H9 (cell line): ENCODE results near the gene SFXN5. TPM values are rescaled to one million over a fixed set of nuclear protein-coding genes. Genes with fewer than 3 reads are reported as not detected.
A peak's percentile ranks its signal among the peaks of the same experiment; 100 is the strongest.

Experiments used
- DNase-seq: peaks from one replicate; pipeline ENCODE4 v3.0.0-alpha.2; 2017
- H2AFZ ChIP-seq: one replicate; pipeline ENCODE4 v1.6.1; 2013; ENCODE audit warnings: mild to moderate bottlenecking, low read length, control low read depth, moderate library complexity
- H2AK5ac ChIP-seq: 2 replicates; pipeline ENCODE4 v1.6.1; 2013; ENCODE audit warnings: low read length, control low read depth, mixed read lengths; ENCODE audit not compliant: insufficient read length
- H2BK120ac ChIP-seq: one replicate; pipeline ENCODE4 v1.6.1; 2013; ENCODE audit warnings: low read depth, mild to moderate bottlenecking, low read length, control low read depth, inconsistent platforms; ENCODE audit not compliant: poor library complexity, severe bottlenecking
- H2BK12ac ChIP-seq: 2 replicates; pipeline ENCODE4 v1.6.1; 2013; ENCODE audit warnings: low read length, control low read depth, mixed read lengths, low read depth; ENCODE audit not compliant: insufficient read length
- H2BK15ac ChIP-seq: 2 replicates; pipeline ENCODE4 v1.6.1; 2013; ENCODE audit warnings: low read depth, low read length, control low read depth
- H2BK20ac ChIP-seq: one replicate; pipeline ENCODE4 v1.6.1; 2013; ENCODE audit warnings: low read depth, mild to moderate bottlenecking, low read length, control low read depth, inconsistent platforms; ENCODE audit not compliant: poor library complexity, severe bottlenecking
- H2BK5ac ChIP-seq: 2 replicates; pipeline ENCODE4 v1.6.1; 2013; ENCODE audit warnings: low read length, control low read depth, mixed read lengths; ENCODE audit not compliant: insufficient read length
- H3K14ac ChIP-seq: 2 replicates; pipeline ENCODE4 v1.6.1; 2013; ENCODE audit warnings: low read length, control low read depth; ENCODE audit not compliant: insufficient read depth
- H3K18ac ChIP-seq: 2 replicates; pipeline ENCODE4 v1.6.1; 2013; ENCODE audit warnings: low read depth, mild to moderate bottlenecking, mixed read lengths, low read length, control low read depth; ENCODE audit not compliant: insufficient read length
- H3K23ac ChIP-seq: 2 replicates; pipeline ENCODE4 v1.6.1; 2013; ENCODE audit warnings: low read length, control low read depth, mixed read lengths, low read depth; ENCODE audit not compliant: insufficient read length
- H3K23me2 ChIP-seq: 2 replicates; pipeline ENCODE4 v1.6.1; 2013; ENCODE audit warnings: low read depth, mild to moderate bottlenecking, mixed read lengths, low read length, control low read depth; ENCODE audit not compliant: insufficient read length, poor library complexity, severe bottlenecking
- H3K27ac ChIP-seq: 2 replicates; pipeline ENCODE4 v1.5.1; 2013; ENCODE audit warnings: low read length, control low read depth, mixed read lengths, low read depth; ENCODE audit not compliant: insufficient read length
- H3K27me3 ChIP-seq: 2 replicates; pipeline ENCODE4 v1.6.1; 2013; ENCODE audit warnings: low read length, control low read depth, inconsistent platforms; ENCODE audit not compliant: insufficient read depth
- H3K4ac ChIP-seq: 2 replicates; pipeline ENCODE4 v1.6.1; 2013; ENCODE audit warnings: low read depth, mild to moderate bottlenecking, control low read depth, inconsistent platforms, low read length, moderate library complexity
- H3K4me1 ChIP-seq: 2 replicates; pipeline ENCODE4 v1.6.1; 2013; ENCODE audit warnings: low read length, control low read depth, inconsistent platforms; ENCODE audit not compliant: insufficient read depth
- H3K4me2 ChIP-seq: 2 replicates; pipeline ENCODE4 v1.6.1; 2013; ENCODE audit warnings: low read length, control low read depth, mixed read lengths; ENCODE audit not compliant: insufficient read length, insufficient read depth
- H3K56ac ChIP-seq: 2 replicates; pipeline ENCODE4 v1.6.1; 2013; ENCODE audit warnings: low read depth, mild to moderate bottlenecking, mixed read lengths, low read length, control low read depth; ENCODE audit not compliant: insufficient read length
- H3K79me1 ChIP-seq: 2 replicates; pipeline ENCODE4 v1.6.1; 2013; ENCODE audit warnings: low read depth, mild to moderate bottlenecking, moderate library complexity, low read length, control low read depth, inconsistent platforms; ENCODE audit not compliant: insufficient read depth, poor library complexity, severe bottlenecking
- H3K79me2 ChIP-seq: 2 replicates; pipeline ENCODE4 v1.6.1; 2013; ENCODE audit warnings: low read length, control low read depth, inconsistent platforms; ENCODE audit not compliant: insufficient read depth
- H3K9ac ChIP-seq: 2 replicates; pipeline ENCODE4 v1.6.1; 2013; ENCODE audit warnings: low read length, control low read depth, mixed read lengths; ENCODE audit not compliant: insufficient read length; ENCODE audit errors: extremely low read depth
- H3K9me3 ChIP-seq: one replicate; pipeline ENCODE4 v1.6.1; 2013; ENCODE audit warnings: low read depth, low read length, inconsistent platforms; ENCODE audit not compliant: control insufficient read depth
- H3T11ph ChIP-seq: one replicate; pipeline ENCODE4 v1.6.1; 2013; ENCODE audit warnings: mild to moderate bottlenecking, low read length, control low read depth, inconsistent platforms
- H4K20me1 ChIP-seq: one replicate; pipeline ENCODE4 v1.6.1; 2013; ENCODE audit not compliant: control insufficient read depth, insufficient read length, insufficient read depth
- H4K5ac ChIP-seq: 2 replicates; pipeline ENCODE4 v1.6.1; 2013; ENCODE audit warnings: low read depth, mild to moderate bottlenecking, mixed read lengths, low read length, control low read depth; ENCODE audit not compliant: insufficient read length
- H4K8ac ChIP-seq: replicated peaks from 2 replicates; pipeline ENCODE4 v1.6.1; 2013; ENCODE audit warnings: low read length, control low read depth, mixed read lengths, low read depth; ENCODE audit not compliant: insufficient read length
- H4K91ac ChIP-seq: 2 replicates; pipeline ENCODE4 v1.6.1; 2013; ENCODE audit warnings: low read depth, mild to moderate bottlenecking, moderate library complexity, mixed read lengths, low read length, control low read depth; ENCODE audit not compliant: insufficient read length
- H3K27ac Mint-ChIP-seq, 3 experiments: 2 replicates in 2 of 3; 3 replicates in 1 of 3; pipeline ENCODE4 v1.8.0; 2020 to 2021; ENCODE audit warnings: mixed read lengths in 3 of 3, mild to moderate bottlenecking in 1 of 3, moderate library complexity in 1 of 3
- H3K27me3 Mint-ChIP-seq: 2 replicates; pipeline ENCODE4 v1.8.0; 2021; ENCODE audit warnings: low read depth, mild to moderate bottlenecking, moderate library complexity, mixed read lengths
- H3K36me3 Mint-ChIP-seq, 3 experiments: 2 replicates in 2 of 3; 3 replicates in 1 of 3; pipeline ENCODE4 v1.8.0; 2020 to 2021; ENCODE audit warnings: low read depth in 3 of 3, mixed read lengths in 3 of 3; ENCODE audit not compliant: insufficient read depth in 1 of 3
- H3K4me1 Mint-ChIP-seq, 2 experiments: 2 replicates each; pipeline ENCODE4 v1.8.0; 2020; ENCODE audit warnings: mixed read lengths in 2 of 2
- H3K4me3 Mint-ChIP-seq, 2 experiments: 2 replicates in 1 of 2; 3 replicates in 1 of 2; pipeline ENCODE4 v1.8.0; 2020 to 2021; ENCODE audit warnings: mild to moderate bottlenecking in 2 of 2, mixed read lengths in 2 of 2, moderate library complexity in 1 of 2
- H3K9me3 Mint-ChIP-seq, 2 experiments: 2 replicates in 1 of 2; 3 replicates in 1 of 2; pipeline ENCODE4 v1.8.0; 2020; ENCODE audit warnings: mild to moderate bottlenecking in 2 of 2, mixed read lengths in 2 of 2, moderate library complexity in 1 of 2
- CTCF ChIP-seq: fragments of 200-600 bp; sonication (generic); conservative IDR thresholded peaks from 3 replicates; pipeline ENCODE4 v1.8.0; 2021; ENCODE audit warnings: antibody characterized with exemption, mild to moderate bottlenecking
- WGBS: extraction: QIAGEN DNeasy Blood & Tissue Kit; methylation state at CpG from one replicate; pipeline ENCODE4 v1.1.7; 2013; ENCODE audit warnings: missing lambda C conversion rate, low lambda C conversion rate, mixed read lengths; ENCODE audit not compliant: insufficient read length; ENCODE audit errors: extremely low coverage; 5-methylcytosine and 5-hydroxymethylcytosine counted together
- total RNA-seq: library from RNA; stranded (reverse); gene quantifications from 2 replicates; pipeline ENCODE4 v1.2.1, GENCODE V29; 2021

The SFXN5 gene
- total RNA-seq, 1 experiment from 2014 or later: 30.9 TPM

GRCh38 chr2:73091696-73092095 lies 20.2 kb upstream of the SFXN5 start:
- H2AK5ac ChIP-seq: no peak overlapping the region
- H3K23ac ChIP-seq: no peak overlapping the region
- no peaks in the 10 kb centered on the region; a peak in 2 of 7 replicates for H3K36me3 Mint-ChIP-seq
- WGBS: no CpG with 5 or more reads among the region's 11 CpGs
- H3K27ac Mint-ChIP-seq: peak overlapping the region in 1 of 3 experiments; percentile 29; a peak in 1 of 7 replicates
- H2BK12ac ChIP-seq: no peak overlapping the region
- no peak overlapping the region for H2BK5ac ChIP-seq
- H3K27me3 ChIP-seq: no peaks in the 10 kb centered on the region
- no peak overlapping the region for H3K4me3 Mint-ChIP-seq
- no peaks in the 10 kb centered on the region for H3K79me2 ChIP-seq
- H3K4ac ChIP-seq: no peak overlapping the region
- no peak for TF ChIP-seq CTCF
- peaks cover 8% of the 10 kb centered on the region in 2 experiments for H3K4me1 Mint-ChIP-seq
- no peak overlapping the region for H3K18ac ChIP-seq
- DNase-seq: no peak
- no peak overlapping the region for H2AFZ ChIP-seq
- H3T11ph ChIP-seq: no peak overlapping the region
- H3K14ac ChIP-seq: no peak overlapping the region
- H2BK20ac ChIP-seq: no peak overlapping the region
- H3K23me2 ChIP-seq: no peaks in the 10 kb centered on the region
- no peak overlapping the region for H4K5ac ChIP-seq
- H3K56ac ChIP-seq: no peak overlapping the region
- H3K9me3 Mint-ChIP-seq: no peaks in the 10 kb centered on the region
- H2BK120ac ChIP-seq: no peak overlapping the region
- no peak overlapping the region for H4K8ac ChIP-seq
- no peak overlapping the region for H3K27ac ChIP-seq
- no peaks in the 10 kb centered on the region for H3K79me1 ChIP-seq
- no peaks in the 10 kb centered on the region for H3K27me3 Mint-ChIP-seq
- H4K91ac ChIP-seq: no peak overlapping the region
- H3K9ac ChIP-seq: no peak overlapping the region
- no peaks in the 10 kb centered on the region for H3K4me1 ChIP-seq
- H4K20me1 ChIP-seq: no peaks in the 10 kb centered on the region
- no peak overlapping the region for H2BK15ac ChIP-seq
- H3K9me3 ChIP-seq: no peaks in the 10 kb centered on the region
- no peak overlapping the region for H3K4me2 ChIP-seq
